C4-2B (cell line): ENCODE results near the gene CAMKK2.

Experiments used
- ZFX ChIP-seq: fragments of 450-650 bp; IDR thresholded peaks from 2 replicates; pipeline ENCODE4 v1.6.1; 2017
- TF ChIP-seq, protein P1 (sequence below): fragments of 450-650 bp; conservative IDR thresholded peaks from 2 replicates; pipeline ENCODE4 v1.5.1; 2017; ENCODE audit warnings: mild to moderate bottlenecking

DNA sequence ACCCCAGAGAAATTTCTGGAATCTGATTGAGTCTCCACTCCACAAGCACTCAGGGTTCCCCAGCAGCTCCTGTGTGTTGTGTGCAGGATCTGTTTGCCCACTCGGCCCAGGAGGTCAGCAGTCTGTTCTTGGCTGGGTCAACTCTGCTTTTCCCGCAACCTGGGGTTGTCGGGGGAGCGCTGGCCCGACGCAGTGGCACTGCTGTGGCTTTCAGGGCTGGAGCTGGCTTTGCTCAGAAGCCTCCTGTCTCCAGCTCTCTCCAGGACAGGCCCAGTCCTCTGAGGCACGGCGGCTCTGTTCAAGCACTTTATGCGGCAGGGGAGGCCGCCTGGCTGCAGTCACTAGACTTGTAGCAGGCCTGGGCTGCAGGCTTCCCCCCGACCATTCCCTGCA is 62.9 kb downstream of the CAMKK2 start:
- TF ChIP-seq, protein P1, sequence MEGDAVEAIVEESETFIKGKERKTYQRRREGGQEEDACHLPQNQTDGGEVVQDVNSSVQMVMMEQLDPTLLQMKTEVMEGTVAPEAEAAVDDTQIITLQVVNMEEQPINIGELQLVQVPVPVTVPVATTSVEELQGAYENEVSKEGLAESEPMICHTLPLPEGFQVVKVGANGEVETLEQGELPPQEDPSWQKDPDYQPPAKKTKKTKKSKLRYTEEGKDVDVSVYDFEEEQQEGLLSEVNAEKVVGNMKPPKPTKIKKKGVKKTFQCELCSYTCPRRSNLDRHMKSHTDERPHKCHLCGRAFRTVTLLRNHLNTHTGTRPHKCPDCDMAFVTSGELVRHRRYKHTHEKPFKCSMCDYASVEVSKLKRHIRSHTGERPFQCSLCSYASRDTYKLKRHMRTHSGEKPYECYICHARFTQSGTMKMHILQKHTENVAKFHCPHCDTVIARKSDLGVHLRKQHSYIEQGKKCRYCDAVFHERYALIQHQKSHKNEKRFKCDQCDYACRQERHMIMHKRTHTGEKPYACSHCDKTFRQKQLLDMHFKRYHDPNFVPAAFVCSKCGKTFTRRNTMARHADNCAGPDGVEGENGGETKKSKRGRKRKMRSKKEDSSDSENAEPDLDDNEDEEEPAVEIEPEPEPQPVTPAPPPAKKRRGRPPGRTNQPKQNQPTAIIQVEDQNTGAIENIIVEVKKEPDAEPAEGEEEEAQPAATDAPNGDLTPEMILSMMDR = no peak
- TF ChIP-seq ZFX = no peak
